ENCODE data around the gene BABAM2. TPM values are rescaled to one million over a fixed set of nuclear protein-coding genes. Genes with fewer than 3 reads are reported as not detected.

Gene BABAM2
- total and polyA plus RNA-seq, 10 of the 15 experiments (the other 5 are each of a cell fraction or from before 2014, with no cell fraction given), result 30.7 to 59.9 (median 44.5) TPM

DNA sequence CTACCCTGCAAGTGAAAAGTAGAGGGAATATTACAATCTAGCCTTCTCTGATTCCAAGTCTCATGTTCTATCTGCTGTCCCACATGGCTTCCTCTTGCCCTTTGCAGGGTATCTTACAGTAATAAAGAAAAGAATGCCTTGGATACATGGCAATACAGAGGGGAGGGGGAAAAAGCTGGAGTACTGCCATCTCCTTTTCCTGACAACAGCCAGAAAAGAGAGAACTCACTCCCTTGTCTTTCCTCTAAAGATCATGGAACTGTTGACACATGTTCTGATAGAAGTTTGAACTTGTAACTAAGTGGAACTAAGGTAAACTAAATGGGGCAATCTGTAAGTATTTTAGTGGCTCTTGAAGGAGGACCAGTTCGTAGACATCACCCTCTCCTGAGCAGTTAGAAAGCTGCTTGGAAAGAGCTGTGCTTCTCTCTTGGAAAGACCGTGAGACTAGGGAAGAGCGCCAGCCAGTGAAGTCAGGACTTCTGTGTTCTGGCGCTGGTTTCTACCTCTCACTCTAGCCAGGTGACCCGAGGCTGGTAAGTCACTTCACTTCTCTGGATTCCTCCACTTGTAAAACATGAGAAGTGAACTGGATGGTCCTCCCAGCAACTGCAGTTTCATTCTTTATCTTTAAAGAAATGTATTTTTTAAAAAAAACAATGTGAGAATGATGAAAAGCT lies 259.8 kb downstream of the BABAM2 start (continued):
- TF ChIP-seq, protein P1, sequence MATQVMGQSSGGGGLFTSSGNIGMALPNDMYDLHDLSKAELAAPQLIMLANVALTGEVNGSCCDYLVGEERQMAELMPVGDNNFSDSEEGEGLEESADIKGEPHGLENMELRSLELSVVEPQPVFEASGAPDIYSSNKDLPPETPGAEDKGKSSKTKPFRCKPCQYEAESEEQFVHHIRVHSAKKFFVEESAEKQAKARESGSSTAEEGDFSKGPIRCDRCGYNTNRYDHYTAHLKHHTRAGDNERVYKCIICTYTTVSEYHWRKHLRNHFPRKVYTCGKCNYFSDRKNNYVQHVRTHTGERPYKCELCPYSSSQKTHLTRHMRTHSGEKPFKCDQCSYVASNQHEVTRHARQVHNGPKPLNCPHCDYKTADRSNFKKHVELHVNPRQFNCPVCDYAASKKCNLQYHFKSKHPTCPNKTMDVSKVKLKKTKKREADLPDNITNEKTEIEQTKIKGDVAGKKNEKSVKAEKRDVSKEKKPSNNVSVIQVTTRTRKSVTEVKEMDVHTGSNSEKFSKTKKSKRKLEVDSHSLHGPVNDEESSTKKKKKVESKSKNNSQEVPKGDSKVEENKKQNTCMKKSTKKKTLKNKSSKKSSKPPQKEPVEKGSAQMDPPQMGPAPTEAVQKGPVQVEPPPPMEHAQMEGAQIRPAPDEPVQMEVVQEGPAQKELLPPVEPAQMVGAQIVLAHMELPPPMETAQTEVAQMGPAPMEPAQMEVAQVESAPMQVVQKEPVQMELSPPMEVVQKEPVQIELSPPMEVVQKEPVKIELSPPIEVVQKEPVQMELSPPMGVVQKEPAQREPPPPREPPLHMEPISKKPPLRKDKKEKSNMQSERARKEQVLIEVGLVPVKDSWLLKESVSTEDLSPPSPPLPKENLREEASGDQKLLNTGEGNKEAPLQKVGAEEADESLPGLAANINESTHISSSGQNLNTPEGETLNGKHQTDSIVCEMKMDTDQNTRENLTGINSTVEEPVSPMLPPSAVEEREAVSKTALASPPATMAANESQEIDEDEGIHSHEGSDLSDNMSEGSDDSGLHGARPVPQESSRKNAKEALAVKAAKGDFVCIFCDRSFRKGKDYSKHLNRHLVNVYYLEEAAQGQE (IDR thresholded peaks at IDR 0.05; ENCODE audit: low read depth, low read length), result no peak
- TF ChIP-seq IRF3 (IDR thresholded peaks at IDR 0.05) (no peak), STAT1 (conservative IDR thresholded peaks at IDR 0.05) (no peak), POLR2AphosphoS2 (IDR thresholded peaks at IDR 0.05; ENCODE audit: low read depth, low read length) (no peak)

GRCh38 chr2:28150994-28151393 lies 260.5 kb downstream of the BABAM2 start:
- ChIA-PET SMC1A (ENCODE audit: uncharacterized antibody, unreplicated experiment) (interaction anchor here (0.7 to 2.0 kb wide), 3 partner anchors 18 to 1521 kb away, joined by 3 to 6 read pairs (median 3); no protein-coding TSS in a partner anchor), CTCF (no interaction called here), RAD21 (ENCODE audit: unreplicated experiment) (no interaction called here), POLR2A (no interaction called here)
- Histone ChIP-seq H3K4me3 (no peak overlapping the region), H3K36me3 (ENCODE audit: control insufficient read depth in 2 of 2, insufficient read depth in 2 of 2, low read length in 1 of 2) (no peaks in the 10 kb centered on the region), H4K20me1 (ENCODE audit: control insufficient read depth, insufficient read depth) (no peaks in the 10 kb centered on the region), H3K27ac (ENCODE audit: control insufficient read depth, insufficient read depth) (no peak overlapping the region), H3K4me2 (ENCODE audit: control insufficient read depth, insufficient read depth) (no peak overlapping the region), H2AFZ (ENCODE audit: control insufficient read depth, low read depth, low read length) (no peak overlapping the region), H3K9me3 (replicated peaks; ENCODE audit: control insufficient read depth, insufficient read depth, low read length) (peaks cover 5% of the 10 kb centered on the region; the same call in 2 of the 3 replicates), H3K9ac (ENCODE audit: control insufficient read depth, insufficient read depth, low read length) (no peak overlapping the region), H3K4me1 (ENCODE audit: control insufficient read depth, insufficient read depth, low read length) (no peaks in the 10 kb centered on the region), H3K27me3 (replicated peaks in 1 of 2; ENCODE audit: control insufficient read depth in 2 of 2, insufficient read depth in 2 of 2, low read length in 1 of 2) (no peaks in the 10 kb centered on the region), H3K79me2 (ENCODE audit: control insufficient read depth, insufficient read depth, low read length) (no peaks in the 10 kb centered on the region)
- intact Hi-C loops (cut with micrococcal nuclease; ENCODE audit: unreplicated experiment) (loop anchor here (10.0 kb wide), 1 partner anchor 244 kb away; the partner anchor contains the start of gene FOSL2), in situ Hi-C loops (cut with MboI) (no loop called here)
- FAIRE-seq (no peak), DNase-seq (ENCODE audit: low read depth, low spot score) (no peak), ATAC-seq (no peak)
- WGBS (ENCODE audit: insufficient coverage, insufficient replicate concordance, low lambda C conversion rate, missing lambda C conversion rate), result 95% methylated on average over 4 of the region's 4 CpGs
- BruUV-seq (replicated peaks), result no TSS peak
- no peak for TF ChIP-seq ZNF274 (IDR thresholded peaks at IDR 0.05; ENCODE audit: insufficient read depth, insufficient read length)
- no peak for TF ChIP-seq TAF1 (IDR thresholded peaks at IDR 0.05; ENCODE audit: borderline replicate concordance, low read depth, low read length)
- TF ChIP-seq ZNF384 (IDR thresholded peaks at IDR 0.05; ENCODE audit: borderline replicate concordance, low read depth, low read length), result no peak
- no peak for TF ChIP-seq ZNF592 (IDR thresholded peaks at IDR 0.05)
